ENCODE data around the gene ENO1.
"Not testable (repeated sequence)": the region's sequence is repeated elsewhere in the genome, so short reads cannot be mapped to it uniquely, and the experiment has no call there.

Gene ENO1

GRCh38 chr1:8892026-8892425 is 13.5 kb upstream of the ENO1 start:
- DNase-seq: no peak

- no peak for DNase-seq
Measured at GRCh38 chr1:8891401-8891800, 12.9 kb upstream of the ENO1 start.

- DNase-seq: no peak
Measured at GRCh38 chr1:8889925-8890785, 11.7 kb upstream of the ENO1 start.

- DNase-seq: no peak
Measured at GRCh38 chr1:8889103-8889846, 10.8 kb upstream of the ENO1 start.

- DNase-seq: no peak
Measured at GRCh38 chr1:8886589-8886988, 8.1 kb upstream of the ENO1 start.

GRCh38 chr1:8886031-8886524 is 7.6 kb upstream of the ENO1 start:
- not testable (repeated sequence) for DNase-seq

GRCh38 chr1:8884105-8884504 is 5.6 kb upstream of the ENO1 start:
- DNase-seq: not testable (repeated sequence)

GRCh38 chr1:8883491-8883890 is 5.0 kb upstream of the ENO1 start:
- no peak for DNase-seq

- DNase-seq: peak; percentile 19
Measured at GRCh38 chr1:8879922-8880676, 1.6 kb upstream of the ENO1 start.

- DNase-seq: no peak
Measured at GRCh38 chr1:8879464-8879921, 1.0 kb upstream of the ENO1 start.

GRCh38 chr1:8878698-8879463 is 395 bp upstream of the ENO1 start:
- DNase-seq: peak; percentile 99

- no peak for DNase-seq
Measured at GRCh38 chr1:8876087-8876486, 2.4 kb downstream of the ENO1 start.

- no peak for DNase-seq
Measured at GRCh38 chr1:8875216-8875861, 3.1 kb downstream of the ENO1 start.

- DNase-seq: no peak
Measured at GRCh38 chr1:8874230-8875201, 4.0 kb downstream of the ENO1 start.

- DNase-seq: peak; percentile 70
Measured at GRCh38 chr1:8873506-8874229, 4.8 kb downstream of the ENO1 start.

- no peak for DNase-seq
Measured at GRCh38 chr1:8873001-8873400, 5.5 kb downstream of the ENO1 start.

- DNase-seq: no peak
Measured at GRCh38 chr1:8871965-8872399, 6.5 kb downstream of the ENO1 start.

GRCh38 chr1:8871539-8871935 is 6.9 kb downstream of the ENO1 start:
- no peak for DNase-seq

- no peak for DNase-seq
Measured at GRCh38 chr1:8870616-8871538, 7.6 kb downstream of the ENO1 start.
